AG04450 (cell line): Measurements from ENCODE around the gene SCYGR1. TPM values are rescaled to one million over a fixed set of nuclear protein-coding genes. Genes with fewer than 3 reads are reported as not detected.

ENCODE experiments used
- CTCF ChIA-PET: fragments of 300-600, 350-600 bp; formaldehyde crosslinking; extraction: SDS; loops from one replicate; lab custom pipeline; 2022; ENCODE audit warnings: antibody characterized with exemption, inconsistent platforms; lab: Charles Lee
- POLR2A ChIA-PET: fragments of 350-600 bp; formaldehyde crosslinking; extraction: SDS; loops from one replicate; lab custom pipeline; 2021; ENCODE audit warnings: antibody characterized with exemption, inconsistent platforms; lab: Yijun Ruan, JAX
- DNase-seq: peaks from one replicate; pipeline ENCODE4 v3.0.0-alpha.2; 2011; ENCODE audit warnings: low read depth, low spot score
- H3K27ac ChIP-seq: one replicate; pipeline ENCODE4 v1.5.1; 2012; ENCODE audit warnings: low read depth, low read length, control low read depth
- H3K27me3 ChIP-seq: one replicate; pipeline ENCODE4 v1.6.0; 2012; ENCODE audit warnings: low read length; ENCODE audit not compliant: control insufficient read depth, insufficient read depth
- H3K4me3 ChIP-seq: 2 replicates; pipeline ENCODE4 v1.5.1; 2011; ENCODE audit warnings: mild to moderate bottlenecking, low read depth, low read length, control low read depth
- H3K9me3 ChIP-seq: 2 replicates; pipeline ENCODE4 v1.5.1; 2012; ENCODE audit warnings: low read length; ENCODE audit not compliant: control insufficient read depth, insufficient read depth
- CTCF ChIP-seq: IDR thresholded peaks from 2 replicates; pipeline ENCODE4 v1.5.1; 2011; ENCODE audit warnings: low read depth, low read length, control low read depth, inconsistent platforms
- polyA plus RNA-seq: library from polyadenylated mRNA; depleted of rRNA; stranded (reverse); fragments of >200 nt; gene quantifications from 2 replicates; pipeline ENCODE4 v1.2.3, GENCODE V29; 2011

Gene SCYGR1
- polyA plus RNA-seq, 1 experiment: not detected

DNA sequence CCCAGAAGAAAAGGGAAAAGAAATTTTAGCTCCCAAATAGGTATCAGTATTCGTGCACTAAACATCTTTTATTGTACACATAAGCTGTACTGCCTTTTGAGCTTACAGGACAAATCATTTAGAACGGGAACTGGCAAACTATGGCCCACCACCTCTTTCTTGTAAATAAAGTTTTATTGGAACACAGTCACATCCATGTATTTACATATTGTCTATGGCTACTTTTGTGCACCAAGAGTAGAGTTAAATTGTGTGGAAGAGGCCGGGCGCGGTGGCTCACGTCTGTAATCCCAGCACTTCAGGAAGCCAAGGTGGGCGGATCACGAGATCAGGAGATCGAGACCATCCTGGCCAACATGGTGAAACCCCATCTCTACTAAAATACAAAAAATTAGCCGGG, 14.4 kb downstream of the SCYGR1 start:
- no peaks in the 10 kb centered on the region for H3K9me3 ChIP-seq
- no peak for TF ChIP-seq CTCF
- POLR2A ChIA-PET: no interaction called here
- no peak overlapping the region for H3K27ac ChIP-seq
- DNase-seq: no peak
- no peak overlapping the region for H3K4me3 ChIP-seq
- CTCF ChIA-PET: interaction anchor here (0.6 kb wide), 1 partner anchor 32 kb away, joined by 4 read pairs; no protein-coding TSS in a partner anchor
- no peaks in the 10 kb centered on the region for H3K27me3 ChIP-seq

- H3K4me3 ChIP-seq: no peak overlapping the region
- H3K9me3 ChIP-seq: no peaks in the 10 kb centered on the region
- POLR2A ChIA-PET: no interaction called here
- peak; percentile 26 for DNase-seq
- TF ChIP-seq CTCF: no peak
- CTCF ChIA-PET: no interaction called here
- H3K27me3 ChIP-seq: no peaks in the 10 kb centered on the region
- peak overlapping the region; percentile 79 for H3K27ac ChIP-seq
These were observed 16.9 kb downstream of the SCYGR1 start for GRCh38 chr2:227370791-227371312.

- no peaks in the 10 kb centered on the region for H3K27me3 ChIP-seq
- POLR2A ChIA-PET: no interaction called here
- no peaks in the 10 kb centered on the region for H3K9me3 ChIP-seq
- TF ChIP-seq CTCF: no peak
- CTCF ChIA-PET: no interaction called here
- H3K4me3 ChIP-seq: no peak overlapping the region
- no peak for DNase-seq
- peak overlapping the region; percentile 57 for H3K27ac ChIP-seq
These were observed 17.7 kb downstream of the SCYGR1 start for GRCh38 chr2:227370092-227370491.

DNA sequence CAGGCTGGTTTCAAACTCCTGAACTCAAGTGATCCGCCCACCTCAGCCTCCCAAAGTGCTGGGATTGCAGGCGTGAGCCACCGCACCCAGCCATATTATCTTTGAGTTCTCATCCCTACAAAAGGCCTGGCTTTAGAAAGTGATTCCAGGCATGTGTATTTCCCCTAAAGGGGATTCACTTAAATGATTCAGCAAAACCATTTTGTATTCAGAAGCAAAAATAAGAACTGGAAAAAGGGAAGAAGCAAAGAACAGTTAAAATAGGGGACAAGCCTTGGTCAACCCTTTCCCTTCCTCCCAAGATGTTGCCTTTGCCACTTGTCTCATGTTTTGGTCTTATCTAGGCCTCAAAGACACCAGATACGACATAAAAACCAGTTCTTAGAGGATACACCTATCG, 19.2 kb downstream of the SCYGR1 start:
- Histone ChIP-seq H3K4me3 (no peak overlapping the region), H3K27me3 (no peaks in the 10 kb centered on the region), H3K27ac (no peak overlapping the region), H3K9me3 (no peaks in the 10 kb centered on the region)
- no peak for DNase-seq
- ChIA-PET CTCF (interaction anchor here (0.7 kb wide), 1 partner anchor 24 kb away, joined by 11 read pairs; no protein-coding TSS in a partner anchor), POLR2A (no interaction called here)
- TF ChIP-seq CTCF: no peak

DNA sequence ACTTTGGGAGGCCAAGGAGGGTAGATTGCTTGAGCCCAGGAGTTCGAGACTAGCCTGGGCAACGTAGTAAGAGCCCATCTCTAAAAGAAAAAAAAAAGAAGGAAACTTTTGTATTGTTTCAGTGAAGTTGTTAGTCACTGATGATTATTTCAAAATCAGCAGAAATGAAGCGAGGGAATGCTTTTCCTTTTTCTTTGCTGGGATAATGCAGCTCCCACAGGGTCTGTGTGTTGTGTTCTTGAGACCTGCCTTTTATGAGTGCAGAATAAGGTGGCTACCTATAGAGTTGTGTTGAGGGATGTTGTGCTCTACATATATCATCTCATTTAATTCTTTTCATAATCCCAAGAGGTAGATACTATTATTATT, 20.3 kb downstream of the SCYGR1 start:
- H3K27ac ChIP-seq: peak overlapping the region; percentile 77
- H3K4me3 ChIP-seq: no peak overlapping the region
- no peaks in the 10 kb centered on the region for H3K9me3 ChIP-seq
- no peak for TF ChIP-seq CTCF
- ChIA-PET CTCF (interaction anchor here (0.7 to 1.3 kb wide), 2 partner anchors 105 to 398 kb away, joined by 3 to 4 read pairs; no protein-coding TSS in a partner anchor), POLR2A (interaction anchor here (1.0 kb wide), 3 partner anchors 11 to 25 kb away, joined by 3 to 7 read pairs (median 5); no protein-coding TSS in a partner anchor)
- no peaks in the 10 kb centered on the region for H3K27me3 ChIP-seq
- no peak for DNase-seq
